Cardiac atrium fibroblast (primary cell): ENCODE measurements around the gene TRUB2. TPM values are rescaled to one million over a fixed set of nuclear protein-coding genes. Genes with fewer than 3 reads are reported as not detected.

ENCODE experiments used
- total RNA-seq: library from RNA; depleted of rRNA; stranded (reverse); fragments of >200 nt; gene quantifications from 2 replicates; pipeline ENCODE4 v1.2.3, GENCODE V29; 2015

Gene TRUB2, protein sequence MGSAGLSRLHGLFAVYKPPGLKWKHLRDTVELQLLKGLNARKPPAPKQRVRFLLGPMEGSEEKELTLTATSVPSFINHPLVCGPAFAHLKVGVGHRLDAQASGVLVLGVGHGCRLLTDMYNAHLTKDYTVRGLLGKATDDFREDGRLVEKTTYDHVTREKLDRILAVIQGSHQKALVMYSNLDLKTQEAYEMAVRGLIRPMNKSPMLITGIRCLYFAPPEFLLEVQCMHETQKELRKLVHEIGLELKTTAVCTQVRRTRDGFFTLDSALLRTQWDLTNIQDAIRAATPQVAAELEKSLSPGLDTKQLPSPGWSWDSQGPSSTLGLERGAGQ
- total RNA-seq: 11.7 and 15.9 TPM in 2 replicates

DNA sequence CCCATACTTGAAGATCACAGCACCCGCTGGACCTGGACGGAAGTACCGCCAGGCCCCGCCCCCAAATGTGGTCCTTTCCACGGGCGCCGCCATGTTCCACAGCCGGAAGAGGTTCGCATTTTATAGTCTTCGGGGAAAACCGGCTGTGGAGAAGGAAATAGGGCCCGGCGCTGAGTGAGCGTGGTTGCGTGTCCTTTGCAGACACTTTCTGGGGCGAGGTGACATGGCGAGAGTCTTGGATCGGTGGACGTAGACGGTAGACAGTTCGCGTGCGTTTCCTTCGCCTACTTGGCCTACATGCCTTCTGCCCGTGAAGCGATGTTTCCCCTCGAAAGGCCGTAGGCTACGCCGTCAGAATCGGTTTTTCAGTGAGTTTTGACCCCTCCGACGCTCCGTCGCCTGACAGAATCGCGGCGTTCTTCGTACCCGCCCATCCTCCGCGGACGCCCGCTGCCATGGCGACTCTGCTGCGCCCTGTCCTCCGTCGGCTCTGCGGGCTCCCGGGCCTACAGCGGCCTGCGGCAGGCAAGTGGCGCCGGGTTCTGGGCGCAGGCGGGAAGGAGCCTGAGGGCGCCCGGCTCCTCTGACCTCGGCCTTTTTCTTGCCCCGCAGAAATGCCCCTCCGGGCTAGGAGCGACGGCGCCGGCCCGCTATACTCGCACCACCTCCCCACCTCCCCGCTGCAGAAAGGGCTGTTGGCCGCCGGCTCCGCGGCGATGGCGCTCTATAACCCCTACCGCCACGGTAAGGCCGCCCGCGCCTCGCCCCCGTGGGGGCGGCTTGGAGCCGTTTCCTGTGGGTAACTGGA is at the start of gene TRUB2, which contains the start of gene COQ4:
Gene TRUB2 (minus strand): TSS at position 44 of the 808 bp plus-strand sequence. CDS start 39 bp downstream, at position 5.
Gene COQ4 (plus strand): TSS at position 436 of the 808 bp plus-strand sequence. CDS start 20 bp downstream, at position 456.

DNA sequence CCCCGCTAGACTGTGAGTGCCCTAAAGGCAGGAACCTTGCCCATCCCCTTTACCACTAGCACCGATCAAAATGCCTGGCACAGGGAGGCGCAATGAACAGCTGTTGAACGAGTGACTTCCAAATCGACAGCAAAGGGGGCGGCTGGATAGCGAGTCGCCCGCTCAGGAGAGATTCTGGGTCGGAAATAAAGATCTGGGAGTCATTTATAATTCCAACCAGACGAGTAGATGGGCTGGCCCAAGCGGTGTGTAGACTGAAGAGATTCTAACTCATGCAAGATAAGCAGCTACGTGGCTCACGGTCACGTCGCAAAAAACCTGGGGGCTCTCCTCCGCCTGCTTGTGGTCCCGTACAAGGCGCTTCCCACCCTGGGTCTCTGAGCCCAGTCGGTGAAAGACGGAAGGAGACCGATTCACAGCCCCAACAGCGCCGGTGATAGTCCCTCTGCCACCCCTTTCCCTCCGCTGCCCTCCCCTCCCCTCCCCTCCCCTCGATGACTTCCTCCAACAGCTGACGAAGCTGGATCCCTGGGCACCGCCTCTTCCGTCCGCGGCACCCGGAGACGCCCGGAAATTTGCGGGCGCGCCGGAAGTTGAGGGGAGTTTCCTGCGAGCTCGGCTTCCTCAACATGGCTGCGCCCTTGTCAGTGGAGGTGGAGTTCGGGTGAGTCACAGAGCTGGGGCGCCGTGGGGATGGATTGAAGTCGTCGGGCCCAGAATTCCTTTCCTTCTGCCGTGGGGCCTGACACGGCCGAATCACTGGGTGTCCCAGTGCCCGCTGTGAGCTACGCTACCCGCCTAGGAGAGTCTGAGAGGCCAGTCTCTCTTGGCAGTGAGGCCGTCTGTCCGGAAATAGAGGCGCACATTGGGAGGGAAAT is 48.7 kb upstream of the TRUB2 start, which contains the start of gene URM1:
Gene URM1 (plus strand): TSS at position 623 of the 878 bp plus-strand sequence. CDS start 7 bp downstream, at position 630.

DNA sequence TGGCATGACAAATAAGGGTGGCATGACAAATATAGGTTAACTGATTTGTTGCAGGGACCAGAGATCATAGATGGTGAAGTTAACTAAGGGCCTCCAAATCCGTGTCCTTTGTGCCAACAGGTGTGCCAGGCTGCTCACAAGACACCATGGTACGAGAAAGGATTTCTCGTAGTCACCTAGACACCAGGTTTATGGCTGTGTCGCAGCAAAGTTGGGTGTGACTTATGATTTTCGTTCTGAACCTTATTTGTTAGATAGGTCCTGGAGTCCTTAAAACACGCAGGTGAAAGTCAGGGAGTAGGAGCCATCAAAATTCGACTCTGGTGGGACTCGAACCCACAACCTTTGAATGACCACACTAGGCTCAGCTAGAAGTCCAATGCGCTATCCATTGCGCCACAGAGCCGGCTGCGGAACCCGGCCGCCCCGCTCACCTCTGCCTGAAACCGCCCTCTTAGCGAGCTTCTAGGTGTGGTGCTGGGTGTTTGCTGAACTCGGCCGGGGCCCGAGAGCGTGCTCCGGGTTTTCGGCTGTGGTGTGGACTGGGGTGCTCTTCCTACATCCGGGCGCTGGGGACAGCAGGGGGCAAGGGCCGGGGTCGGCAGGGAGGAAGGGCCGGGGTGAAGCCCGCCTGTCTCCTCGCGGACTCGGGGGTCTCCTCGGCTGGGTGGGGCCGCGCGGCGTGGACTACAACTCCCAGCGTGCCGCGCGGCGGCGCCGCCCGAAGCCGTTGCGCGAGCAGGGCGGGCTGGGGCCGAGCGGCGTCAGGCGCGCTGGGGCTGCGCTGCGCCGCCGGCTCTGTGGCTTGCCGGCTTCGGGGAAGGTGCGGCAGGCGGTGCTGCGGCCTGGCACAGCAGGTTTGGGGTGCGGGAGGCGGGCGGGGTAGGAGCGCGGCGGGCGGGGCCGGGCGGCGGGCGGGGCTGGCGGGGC is 17.8 kb upstream of the TRUB2 start, which contains the start of gene SLC27A4:
Gene SLC27A4 (plus strand): TSS at position 767 of the 930 bp plus-strand sequence. CDS start 2,606 bp downstream, outside the sequence.

DNA sequence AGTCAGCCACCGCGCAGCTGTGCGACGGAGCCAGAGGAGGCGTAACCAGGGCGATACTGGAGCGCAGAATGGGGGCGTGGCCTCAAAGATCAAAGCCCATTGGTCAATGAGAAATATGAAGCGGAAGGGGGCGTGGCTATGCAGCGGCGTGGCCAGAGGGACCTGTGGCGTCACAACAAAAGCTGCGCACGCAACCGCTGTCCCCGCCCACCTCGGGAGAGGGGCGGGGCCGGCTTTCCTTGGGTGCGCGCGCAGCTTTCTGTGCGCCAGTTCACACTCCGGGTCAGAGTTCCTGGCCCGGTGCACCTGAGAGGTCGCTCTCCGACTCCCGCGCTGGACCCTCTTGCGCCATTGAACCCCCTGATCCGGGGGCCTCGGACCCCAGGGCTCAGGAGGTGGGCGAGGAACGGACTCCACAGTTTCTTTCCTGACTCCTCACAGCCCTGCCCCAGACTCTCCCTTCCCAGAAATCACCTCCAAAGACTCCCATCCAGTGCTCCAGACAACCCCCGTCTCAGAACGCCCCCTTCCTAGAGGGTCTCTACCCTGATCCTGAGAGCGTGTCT is 46.2 kb downstream of the TRUB2 start, which contains the start of gene SWI5:
Gene SWI5 (plus strand): TSS at position 269 of the 566 bp plus-strand sequence.

DNA sequence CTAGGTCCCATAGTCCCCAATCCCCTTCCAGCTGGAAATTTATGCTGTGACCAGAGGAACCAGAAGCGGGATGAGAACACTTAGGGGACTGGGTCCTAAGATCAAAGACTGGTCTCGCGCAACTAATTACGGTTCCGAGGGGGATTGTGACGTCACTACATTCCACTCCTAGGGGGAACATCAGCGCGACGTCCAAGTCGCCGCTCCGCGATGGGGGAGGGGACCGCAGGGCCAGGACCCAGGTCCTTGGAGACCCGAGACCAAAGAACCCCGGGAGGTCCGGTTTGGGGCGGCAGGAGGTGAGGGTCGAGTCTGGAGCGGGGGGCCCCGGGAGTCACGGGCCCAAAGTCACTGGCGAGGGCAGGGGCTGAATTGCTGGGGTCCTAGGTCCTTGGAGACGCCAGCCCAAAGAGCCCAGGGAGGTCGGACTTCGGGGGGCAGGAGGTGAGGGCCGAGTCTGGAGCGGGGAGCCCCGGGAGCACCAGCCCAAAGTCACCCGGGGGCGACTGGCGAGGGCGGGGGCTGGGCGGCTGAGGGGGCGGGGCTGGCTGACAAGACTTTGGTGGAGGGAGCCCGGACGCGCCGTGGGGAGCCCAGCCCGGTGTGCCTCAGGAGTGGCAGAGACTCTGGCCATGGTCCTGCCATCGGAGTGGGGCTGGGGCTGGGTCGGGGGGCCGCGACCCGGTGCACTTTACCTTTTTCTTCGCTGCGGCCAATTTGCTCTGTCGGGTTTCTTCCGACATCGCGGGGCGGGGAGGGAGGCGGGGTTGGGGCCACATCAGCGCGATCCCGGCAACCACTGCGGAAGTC is 46.8 kb downstream of the TRUB2 start, which contains the start of gene GOLGA2:
Gene GOLGA2 (minus strand): TSS at position 810 of the 810 bp plus-strand sequence. CDS start 31 bp downstream, at position 779.

Other genes starting within 250 kb of the TRUB2 start
- 53.9 and 68.1 TPM in 2 replicates for gene PTGES2, start 194.7 kb downstream of the TRUB2 start, total RNA-seq
- gene LCN2, start 173.0 kb downstream of the TRUB2 start, total RNA-seq: not detected in 2 replicates
- 121 and 194 TPM in 2 replicates for gene BBLN, start 162.2 kb downstream of the TRUB2 start, total RNA-seq
- 40.0 and 53.4 TPM in 2 replicates for gene CIZ1, start 130.9 kb downstream of the TRUB2 start, total RNA-seq
- gene DNM1, start 119.1 kb downstream of the TRUB2 start, total RNA-seq: 0.49 and 0.54 TPM in 2 replicates
- gene GOLGA2, start 46.4 kb downstream of the TRUB2 start, total RNA-seq: 99.5 and 108 TPM in 2 replicates
- 36.9 and 59.8 TPM in 2 replicates for gene SWI5, start 46.2 kb downstream of the TRUB2 start, total RNA-seq
- 30.5 and 33.0 TPM in 2 replicates for gene COQ4, start 392 bp upstream of the TRUB2 start, total RNA-seq
- 14.3 and 22.0 TPM in 2 replicates for gene SLC27A4, start 18.1 kb upstream of the TRUB2 start, total RNA-seq
- 39.2 and 39.4 TPM in 2 replicates for gene URM1, start 48.9 kb upstream of the TRUB2 start, total RNA-seq
- gene CERCAM, start 98.4 kb upstream of the TRUB2 start, total RNA-seq: 198 and 199 TPM in 2 replicates
- gene ODF2, start 133.6 kb upstream of the TRUB2 start, total RNA-seq: 23.5 and 36.0 TPM in 2 replicates
- 19.0 and 22.2 TPM in 2 replicates for gene GLE1, start 182.3 kb upstream of the TRUB2 start, total RNA-seq
- 226 and 237 TPM in 2 replicates for gene SPTAN1, start 230.1 kb upstream of the TRUB2 start, total RNA-seq